CD4-positive, alpha-beta T cell treated with Interleukin-17A for 4 hours (primary cell): Measurements from ENCODE around the gene PNCK.

Experiments used
- DNase-seq: peaks from one replicate; pipeline ENCODE4 v3.0.0-alpha.2; 2020; ENCODE audit warnings: mixed read lengths

The PNCK gene

DNA sequence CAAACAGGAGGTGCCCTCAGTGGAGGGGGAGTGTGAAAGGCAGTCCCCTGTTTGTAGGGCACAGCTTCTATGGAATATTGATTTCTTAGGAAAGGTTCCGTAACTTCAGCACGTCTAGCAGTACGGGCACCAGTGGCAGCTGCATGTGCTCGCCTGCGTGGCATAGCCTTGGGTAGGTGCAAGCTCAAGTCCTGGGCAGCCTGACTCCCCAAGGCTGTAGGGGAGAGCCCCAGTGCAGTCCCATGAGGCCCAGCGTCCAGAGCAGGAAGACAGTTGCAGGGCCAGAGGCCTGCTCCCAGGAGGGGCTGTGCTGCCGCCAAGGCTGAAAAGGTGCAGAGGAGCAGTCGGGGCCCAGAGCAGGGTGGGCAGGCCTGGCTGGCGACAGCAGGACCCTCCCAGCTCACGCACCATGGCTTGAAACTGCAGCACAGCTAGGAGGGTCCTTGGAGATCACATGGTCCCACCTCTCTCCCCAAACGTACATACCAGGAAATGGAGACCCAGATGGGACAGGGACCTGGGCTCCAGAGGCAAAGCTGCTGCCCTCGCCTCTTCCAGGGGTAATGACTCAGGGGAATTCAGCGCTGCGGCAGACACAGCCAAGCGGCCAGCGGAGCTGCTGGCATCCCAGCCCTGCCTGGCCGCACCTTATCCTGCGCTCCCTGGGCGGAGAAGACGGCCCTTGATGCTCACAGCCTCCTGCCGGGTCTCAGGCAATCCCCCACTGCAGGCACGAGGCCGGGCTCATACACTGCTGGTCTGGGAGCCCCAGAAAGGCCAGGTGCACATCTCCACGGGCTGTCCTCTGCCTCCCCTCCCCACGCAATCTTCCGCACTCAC, 32.7 kb downstream of the PNCK start:
- DNase-seq = no peak

DNA sequence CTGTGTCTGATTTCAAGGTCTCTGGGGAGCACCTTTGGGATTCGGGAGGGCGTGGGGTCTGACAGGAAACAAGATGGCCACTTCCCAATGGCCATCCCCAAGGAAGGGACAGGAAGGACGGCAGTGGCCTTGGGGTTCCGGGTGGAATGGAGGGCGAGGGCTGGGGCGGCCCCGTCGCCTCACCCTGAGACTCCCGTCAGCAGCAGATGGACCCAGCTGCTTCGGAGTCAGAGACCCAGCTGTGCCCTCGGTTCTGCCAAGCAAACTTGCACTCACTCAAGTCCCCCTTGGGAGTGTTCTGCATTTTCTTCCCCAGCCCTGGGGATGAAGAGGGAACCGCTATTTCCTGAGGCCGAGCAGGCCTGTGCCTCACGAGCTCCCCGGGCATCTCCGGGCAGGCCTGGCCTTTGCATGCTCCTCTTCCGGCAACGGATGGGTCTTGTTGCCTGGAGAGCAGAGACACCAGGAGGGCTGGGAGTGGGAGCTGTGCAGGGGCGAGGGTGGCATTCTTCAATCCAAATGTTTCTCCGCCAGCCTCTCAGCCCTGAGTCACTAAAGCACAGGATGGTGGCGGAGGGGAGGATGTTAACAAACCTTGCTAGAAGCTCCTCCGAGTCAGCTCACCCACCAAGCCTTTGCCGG, 33.4 kb downstream of the PNCK start:
- DNase-seq = no peak

DNA sequence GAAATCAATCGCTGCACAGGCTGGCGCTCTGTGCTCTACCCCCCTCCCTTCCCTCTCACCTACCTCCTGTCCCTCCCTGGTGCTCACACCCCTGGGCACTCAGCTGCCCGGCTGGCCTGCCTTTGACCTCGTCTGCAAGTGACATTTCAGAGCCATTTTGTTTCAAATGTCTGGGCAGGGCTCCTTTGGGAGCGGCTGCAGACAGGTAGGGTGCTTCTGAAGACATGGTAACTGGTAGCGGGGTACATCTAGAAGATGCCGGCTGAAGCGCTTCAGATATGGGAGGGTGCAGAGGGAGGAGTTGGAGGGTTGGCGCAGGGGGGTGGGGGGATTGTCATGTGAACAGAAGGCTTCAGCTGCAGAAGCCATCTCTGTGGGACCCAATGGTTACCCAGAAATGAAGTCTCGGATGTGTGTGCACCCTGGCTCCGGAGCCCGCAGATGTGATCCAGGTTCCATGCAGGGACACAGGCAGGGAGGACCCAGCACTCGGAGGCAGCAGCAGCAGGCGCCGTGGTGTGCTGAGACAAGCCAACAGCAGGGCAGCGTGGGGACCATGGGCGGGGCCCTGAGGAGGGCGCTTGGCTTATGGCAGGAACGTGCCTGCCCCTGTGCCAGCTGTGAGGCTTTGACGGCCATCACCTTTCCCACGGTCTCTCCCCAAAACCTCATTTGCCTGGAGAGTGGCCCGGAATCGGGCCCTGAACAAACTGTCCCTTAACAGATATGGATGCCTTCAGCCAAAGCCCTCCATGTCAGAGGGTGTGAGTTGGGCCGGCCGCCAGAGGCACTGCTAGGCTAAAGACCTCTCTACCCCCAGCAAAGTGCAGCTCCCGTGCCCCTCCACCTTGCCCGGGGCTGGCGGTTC, 34.2 kb downstream of the PNCK start:
- no peak for DNase-seq

DNA sequence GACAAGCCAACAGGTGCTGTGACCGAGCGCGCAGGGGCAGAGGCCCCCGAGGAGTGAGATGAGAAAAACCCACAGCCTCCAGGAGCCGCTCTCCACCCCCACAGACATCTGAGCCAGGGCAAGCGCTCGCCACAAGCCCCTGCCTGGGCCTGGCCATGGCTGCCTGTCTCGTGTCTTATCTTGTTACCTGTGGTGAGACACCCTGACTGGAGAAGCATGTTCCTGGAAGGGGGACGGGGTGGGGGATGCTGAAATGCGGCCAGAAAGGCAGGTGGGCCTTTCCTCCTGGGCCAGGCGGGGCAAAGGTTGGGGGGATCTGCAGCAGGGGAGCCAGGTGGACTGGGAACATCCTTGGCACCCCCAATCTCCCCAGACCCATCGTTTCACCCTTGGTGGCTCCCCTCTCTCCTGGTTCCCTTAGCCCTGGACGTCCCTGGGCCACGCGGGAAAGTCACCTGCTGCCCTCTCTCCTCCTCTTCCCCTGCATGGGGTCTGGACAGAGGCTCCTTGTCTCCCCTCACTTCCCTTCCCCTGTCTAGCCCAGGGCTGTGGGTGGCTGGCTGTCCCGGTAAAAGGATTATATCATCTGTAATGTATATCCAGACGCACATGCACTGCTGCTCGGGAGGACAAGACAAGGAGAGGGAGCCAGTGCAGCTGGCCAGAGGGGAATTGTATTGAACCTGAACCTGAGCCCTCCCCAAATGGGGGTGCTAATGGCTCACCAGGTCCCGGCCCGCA, 35.0 kb downstream of the PNCK start:
- no peak for DNase-seq

DNA sequence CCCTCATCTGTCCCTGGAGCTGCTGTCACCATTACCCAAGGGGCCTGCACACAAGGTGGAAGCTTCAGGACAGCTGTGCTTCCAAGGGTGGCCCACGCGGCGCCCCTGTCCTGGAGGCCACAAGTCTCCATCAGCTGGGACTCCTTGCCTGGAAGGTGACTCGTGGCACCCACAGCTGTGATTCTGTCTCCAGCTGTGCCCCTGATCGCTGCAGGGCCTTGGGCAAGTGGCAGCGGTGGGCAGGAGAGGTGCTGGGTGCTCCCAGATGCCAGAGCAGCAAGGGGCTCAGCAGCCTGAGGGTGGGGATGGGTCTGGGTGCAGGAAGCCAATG, 35.6 kb downstream of the PNCK start:
- DNase-seq = no peak

DNA sequence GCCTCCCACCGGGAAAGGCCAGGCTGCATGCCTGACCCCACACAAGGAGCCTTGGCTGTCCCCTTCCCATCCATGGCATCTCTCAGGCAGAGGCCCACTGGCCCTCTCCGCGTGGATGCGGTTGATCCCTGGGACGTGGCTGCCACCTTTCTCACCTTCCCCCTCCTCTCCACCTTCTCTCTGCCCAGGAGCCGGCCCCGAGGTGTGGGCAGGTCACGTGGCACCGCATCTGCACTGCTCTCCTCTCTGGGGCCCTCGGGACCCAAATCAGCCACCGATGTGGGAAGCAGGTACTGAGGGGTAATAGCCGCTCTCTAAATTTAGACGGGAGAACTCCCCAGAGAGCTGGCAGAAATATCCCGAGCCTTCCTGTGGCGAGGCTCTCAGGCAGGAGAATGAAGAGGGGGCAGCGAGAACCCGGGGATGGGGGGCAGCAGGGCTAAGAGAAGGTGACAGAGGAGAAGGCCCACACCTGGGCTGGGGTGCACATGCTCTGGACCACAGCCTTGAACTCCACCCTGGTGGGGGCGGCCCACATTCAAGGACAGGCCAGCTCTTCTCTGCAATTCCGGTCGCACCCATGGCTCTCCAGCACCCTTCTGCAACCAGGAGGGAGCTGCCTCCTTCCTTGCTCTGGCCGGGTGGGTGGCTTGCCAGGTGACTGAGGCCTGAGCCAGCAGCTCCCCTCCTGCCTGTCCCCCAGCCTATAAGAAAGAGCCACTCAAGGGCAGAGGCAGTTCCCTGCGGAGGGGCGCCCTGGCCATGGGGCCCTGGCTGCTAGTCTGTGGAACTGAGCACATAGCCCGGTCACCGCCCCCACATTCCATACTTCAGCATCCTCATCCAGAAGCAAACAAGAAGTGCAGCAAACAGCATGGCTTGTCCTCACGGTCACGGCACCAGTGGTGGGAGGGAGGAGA, 36.2 kb downstream of the PNCK start:
- DNase-seq = no peak

DNA sequence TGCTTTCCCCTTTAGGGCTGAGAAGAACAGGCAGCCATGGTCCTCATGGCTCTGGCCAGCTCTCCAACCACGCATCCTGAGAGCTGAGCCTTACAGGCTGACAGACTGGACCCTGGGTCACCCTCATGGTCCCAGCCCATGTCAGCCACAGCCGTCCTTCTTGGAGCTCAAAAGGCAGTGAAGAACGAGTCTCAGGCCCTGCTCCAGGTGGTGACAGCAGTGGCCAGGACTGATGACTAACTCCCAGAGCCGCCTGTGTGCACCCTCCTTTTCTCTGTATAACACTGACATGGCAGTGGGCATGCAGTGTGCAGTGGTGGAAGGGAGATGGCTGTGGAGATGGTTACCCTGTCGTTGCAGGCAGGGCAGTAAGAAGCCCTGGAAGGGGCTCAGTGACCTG, 36.9 kb downstream of the PNCK start:
- DNase-seq = no peak

DNA sequence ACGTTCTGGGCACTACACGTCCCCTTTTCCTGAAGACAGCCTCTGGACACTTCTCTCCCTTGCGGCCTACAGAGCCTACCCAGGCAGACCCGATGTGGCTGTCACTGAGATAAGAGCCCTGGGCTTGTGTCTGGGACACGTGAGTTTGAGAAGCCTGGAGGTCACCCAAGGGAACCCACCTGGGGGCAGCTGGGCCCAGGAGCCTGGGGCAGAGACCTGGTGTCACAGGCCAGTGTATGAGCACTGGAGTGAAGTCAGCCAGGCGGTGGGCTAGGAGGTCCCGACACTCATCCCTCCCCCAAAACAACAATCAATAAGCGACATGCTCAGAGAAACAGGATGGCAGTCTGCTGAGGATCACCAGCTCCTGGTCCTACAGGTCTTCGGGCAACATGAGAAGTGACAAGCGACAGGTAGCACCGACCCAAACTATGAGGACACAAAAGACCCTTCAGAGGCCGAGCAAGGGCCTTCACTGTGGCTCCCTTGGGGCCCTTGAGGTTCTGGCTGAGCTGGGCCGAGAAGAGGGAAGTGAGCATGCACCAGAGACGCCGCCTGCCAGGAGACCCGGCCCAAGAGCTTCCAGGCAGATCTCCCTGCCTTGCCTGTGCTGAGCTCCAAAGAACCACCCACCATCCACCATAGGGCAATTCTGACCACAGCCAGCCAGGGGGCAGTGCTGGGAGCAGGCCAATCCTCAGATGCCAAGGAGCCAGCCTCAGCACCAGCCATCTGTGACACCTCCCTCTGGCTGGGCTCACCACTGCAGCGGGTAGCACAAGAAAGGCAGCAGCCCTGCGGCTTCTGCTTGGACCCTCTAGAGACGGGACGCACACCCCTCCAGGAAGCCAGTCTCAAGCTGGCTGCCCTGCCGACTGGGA, 37.6 kb downstream of the PNCK start:
- peak; percentile 22 for DNase-seq

DNA sequence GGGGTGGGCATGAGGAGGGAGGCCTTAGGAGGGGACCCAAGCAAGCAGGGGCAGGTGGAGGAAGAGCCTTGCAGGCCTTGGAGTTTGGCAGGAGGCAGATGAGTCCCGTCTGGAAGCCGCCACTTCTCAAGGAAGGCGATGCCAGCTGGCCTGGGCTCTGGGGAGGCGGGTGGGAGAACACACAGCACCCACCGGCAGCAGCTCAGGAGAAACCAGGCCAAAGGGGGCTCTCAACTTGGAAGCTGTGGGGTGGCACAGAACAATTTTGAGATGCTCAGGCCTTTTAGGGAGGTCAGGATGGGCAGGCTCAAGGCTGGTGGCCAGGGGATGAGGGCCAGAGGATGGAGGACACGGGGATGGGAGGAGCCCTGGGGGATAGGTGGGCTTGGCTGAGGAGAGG, 38.2 kb downstream of the PNCK start:
- DNase-seq = no peak

DNA sequence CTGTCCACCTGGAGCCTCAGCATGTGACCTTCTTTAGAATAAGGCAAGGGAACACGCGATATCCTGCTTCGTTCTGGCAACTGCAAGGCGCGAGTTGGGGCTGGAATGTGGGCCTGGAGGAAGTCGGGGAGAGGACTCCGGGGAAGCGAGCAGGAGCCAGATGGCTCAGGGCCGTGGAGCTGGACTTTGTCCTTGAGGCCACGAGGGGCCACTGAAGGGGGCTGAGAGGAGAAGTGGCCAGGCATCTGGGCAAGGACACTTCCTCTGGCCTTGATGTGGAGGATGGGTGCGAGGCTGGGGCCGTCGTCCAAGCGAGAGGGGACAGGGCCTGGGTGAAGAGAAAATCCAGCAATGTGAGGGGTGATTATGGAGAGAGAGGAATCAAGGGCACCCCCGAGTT, 38.8 kb downstream of the PNCK start:
- DNase-seq = no peak

DNA sequence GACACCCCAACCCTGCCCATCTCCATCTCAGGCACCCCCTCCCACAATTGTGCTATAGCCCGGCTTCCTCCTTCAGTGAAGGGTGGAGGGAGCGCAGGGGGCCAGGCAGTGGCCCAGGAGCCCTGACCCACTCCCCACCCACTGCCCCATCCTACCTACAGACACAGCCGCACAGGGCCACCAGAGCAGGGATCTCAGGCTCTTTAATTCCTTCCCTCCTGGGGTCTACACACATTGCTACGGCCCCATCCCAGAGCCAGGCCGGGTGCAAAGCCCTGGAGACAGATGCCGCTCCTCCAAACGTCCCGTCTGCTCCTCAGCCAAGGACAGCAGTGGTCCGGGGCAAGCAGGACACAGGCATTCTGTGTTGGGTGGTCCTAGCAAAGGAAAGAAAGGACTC, 39.4 kb downstream of the PNCK start:
- no peak for DNase-seq

DNA sequence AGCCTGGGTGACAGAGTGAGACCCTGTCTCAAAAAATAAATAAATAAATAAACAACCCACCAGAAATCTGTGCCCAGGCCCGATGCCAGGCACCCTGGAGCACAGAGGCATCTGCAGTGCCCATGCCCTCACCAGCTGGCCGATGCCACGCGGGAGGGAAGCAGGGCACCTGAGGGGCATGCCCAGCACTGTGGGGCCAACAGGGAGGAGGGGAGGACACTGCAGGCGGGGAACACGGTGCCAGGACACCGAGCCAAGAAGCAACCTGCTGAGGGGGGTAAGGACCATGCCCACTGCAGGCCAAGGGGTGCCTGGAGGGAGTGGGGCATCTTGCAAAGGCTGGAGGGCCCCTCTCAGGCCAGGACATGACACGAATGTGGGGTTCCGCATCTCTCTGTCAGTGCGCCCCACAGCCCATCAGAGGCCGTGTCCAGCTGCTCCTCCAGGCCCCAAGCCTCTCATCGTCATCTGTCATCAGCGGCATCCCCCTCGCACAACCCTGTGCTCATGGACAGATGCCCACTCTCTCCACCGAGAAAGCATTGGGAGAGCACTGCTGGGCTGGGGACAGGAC, 39.9 kb downstream of the PNCK start:
- DNase-seq = no peak

DNA sequence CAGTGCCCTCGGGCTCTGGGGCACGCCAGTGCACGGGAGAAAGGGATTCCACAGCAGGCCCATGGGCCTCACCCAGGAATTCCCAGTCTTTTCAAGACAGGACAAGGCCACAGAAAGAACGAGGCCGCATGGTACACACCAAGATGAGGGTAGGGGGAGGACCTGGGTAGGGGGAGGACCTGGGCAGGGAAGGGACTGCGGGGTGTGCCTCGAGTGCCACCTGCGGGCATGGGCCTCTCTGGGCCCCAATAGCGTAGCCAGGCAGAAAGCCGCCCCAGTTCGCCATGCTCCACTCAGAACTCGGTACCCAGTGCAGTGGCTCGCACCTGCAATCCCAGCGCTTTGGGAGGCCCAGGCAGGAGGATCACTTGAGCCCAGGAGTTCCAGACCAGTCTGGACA, 40.6 kb downstream of the PNCK start:
- DNase-seq = no peak

DNA sequence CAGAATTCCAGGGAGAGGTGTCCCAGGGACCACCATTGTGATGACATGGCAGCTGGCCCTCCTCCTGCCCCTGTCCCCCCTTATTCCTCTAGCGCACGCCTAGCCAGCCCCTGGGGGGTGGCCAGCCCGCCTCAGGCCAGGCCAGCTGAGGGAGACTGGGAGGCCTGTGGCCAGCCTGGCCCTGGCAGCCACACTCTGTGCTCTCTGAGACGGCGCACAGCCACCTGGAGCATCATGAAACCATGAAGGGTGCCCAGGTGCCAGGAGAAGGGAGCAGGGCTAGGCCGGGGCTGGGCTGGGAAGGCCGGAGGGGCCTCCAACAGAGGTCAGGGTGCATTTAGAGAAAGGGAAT, 41.0 kb downstream of the PNCK start:
- DNase-seq = no peak

DNA sequence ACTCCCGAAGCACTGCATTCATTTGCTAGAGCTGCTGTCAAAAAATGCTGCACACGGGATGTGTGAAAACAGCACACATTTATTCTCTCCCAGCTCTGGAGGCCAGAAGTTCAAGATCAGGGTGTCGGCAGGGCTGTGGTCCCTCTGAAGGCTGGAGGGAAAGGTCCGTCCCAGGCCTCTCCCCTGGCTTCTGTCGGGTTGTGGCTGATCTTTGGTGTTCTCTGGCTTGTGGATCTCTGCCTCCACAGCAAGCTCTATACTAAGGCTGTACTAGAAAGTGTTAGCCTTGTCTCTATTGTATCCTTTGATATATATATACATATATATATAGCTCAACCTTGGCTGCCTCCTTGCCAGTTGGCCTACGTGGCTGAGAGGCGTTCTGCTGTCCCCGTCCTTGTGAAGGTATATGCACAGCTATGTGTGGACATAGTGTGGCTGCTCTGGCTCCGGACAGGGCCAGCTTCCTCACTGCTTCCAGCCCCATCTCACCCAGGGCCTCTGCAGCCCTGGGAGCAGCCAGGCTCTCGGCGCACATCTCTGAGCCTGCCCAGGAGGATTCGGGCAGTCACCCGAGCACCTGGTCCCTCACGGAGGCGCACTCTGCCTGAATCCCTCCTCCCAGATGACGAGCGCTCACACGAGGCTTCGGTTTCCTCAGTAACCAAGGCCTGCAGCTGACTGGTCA, 41.6 kb downstream of the PNCK start:
- DNase-seq = no peak

DNA sequence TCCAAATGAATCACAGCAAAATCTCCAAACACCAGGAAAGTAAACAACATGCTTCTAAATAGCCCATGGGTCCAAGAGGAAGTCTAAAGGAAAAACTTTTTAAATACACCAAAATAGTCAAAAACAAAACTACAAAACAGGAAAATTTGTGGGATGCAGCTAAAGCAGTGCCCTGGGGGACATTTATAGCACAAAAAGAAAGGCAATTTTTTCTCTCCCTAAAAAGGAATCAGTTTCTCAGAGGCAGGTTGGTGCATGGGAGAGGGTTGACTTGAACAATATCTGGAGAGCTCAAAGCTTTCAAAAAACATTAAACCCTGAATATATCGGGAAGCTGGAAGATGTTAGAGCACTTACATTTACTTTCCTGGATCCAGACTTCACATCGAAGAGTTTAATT, 42.3 kb downstream of the PNCK start:
- DNase-seq = no peak

DNA sequence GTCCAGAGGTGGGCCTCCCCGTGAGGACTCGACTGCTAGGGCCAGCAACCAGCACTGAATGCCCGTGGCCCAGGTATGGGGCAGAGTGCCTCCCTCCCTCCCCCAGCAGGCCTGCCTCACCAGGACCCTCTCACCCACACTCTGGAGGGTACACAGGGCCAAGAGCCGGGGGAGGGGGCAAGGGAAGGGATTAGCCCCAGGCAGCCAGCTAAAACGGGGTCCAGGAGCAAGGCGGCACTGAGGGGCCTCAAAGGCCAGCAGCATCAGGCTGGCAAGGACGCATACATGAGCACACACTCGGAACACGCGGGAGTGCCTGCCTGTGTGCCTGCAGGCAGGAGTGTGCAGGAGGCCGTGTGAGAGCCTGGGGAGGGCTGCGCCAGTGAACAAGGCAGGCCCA, 44.9 kb downstream of the PNCK start:
- DNase-seq = no peak

DNA sequence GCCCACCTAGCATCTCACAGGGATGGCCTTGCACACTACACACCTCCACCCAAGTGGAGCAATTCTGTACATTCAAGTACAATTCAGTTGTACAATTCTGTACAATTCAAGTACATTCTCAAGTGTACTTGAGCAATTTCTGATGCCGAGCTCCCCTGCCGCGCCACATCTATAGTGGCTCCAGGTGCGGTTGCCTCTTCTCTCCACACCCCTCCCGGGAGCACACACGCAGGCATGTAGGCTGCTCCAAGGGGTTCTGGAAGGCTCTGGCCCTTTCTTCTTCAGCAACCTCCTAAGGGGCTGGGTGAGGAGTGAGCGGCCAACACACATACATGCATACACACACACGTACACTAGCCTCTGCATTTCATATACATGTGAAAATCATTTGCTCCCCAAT, 45.5 kb downstream of the PNCK start:
- no peak for DNase-seq

DNA sequence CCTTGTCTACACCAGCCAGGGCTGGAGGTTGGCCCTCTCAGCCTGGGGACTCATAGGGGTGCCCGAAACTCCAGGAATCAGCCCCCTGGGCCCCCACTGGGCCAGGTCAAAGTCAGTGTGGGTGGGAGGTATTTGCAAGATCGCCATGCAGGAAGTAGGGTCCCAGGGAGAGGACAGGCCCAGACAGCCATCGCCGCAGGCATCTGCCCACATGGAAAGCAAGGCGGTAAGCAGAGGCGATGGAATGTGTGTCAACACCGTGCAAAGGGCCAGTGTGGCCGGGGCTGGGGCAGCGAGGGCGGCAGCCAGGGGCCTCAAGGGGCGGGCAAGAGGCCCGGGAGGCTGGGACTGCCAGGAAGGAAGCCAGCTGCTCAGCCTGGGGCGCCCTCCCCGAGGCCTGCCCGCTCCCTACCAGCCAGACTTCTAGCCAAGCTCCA, 45.9 kb downstream of the PNCK start:
- no peak for DNase-seq
